Measurements from ENCODE around the gene LENG1.
"Not testable (repeated sequence)": the region's sequence is repeated elsewhere in the genome, so short reads cannot be mapped to it uniquely, and the experiment has no call there.

DNA sequence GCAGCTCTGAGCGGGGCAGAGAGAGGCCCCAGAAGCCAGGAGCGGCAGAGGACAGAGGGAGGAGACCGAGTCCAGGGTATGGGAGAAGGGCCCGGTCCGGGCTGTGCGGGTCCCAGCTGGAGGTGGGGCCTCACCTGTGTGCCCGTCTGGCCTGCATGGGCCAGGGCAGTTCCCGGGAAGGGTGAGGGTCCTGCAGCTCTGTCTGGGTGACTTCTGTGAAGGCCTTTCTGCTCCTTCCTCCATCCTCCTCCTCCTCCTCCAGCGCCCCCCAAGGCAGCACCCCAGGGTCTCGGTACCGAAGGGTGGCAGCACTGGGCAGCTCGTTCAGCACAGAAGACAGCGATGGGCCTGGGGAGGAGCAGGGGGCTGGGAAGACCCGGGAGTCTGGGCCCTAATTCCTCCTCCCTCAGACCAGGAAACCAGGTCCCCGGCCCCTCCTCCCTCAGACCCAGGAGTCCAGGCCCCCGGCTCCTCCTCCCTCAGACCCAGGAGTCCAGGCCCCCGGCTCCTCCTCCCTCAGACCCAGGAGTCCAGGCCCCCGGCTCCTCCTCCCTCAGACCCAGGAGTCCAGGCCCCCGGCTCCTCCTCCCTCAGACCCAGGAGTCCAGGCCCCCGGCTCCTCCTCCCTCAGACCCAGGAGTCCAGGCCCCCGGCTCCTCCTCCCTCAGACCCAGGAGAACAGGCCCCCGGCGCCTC, 12.4 kb upstream of the LENG1 start:
- not testable (repeated sequence) for TF ChIP-seq MTA3 (IDR thresholded peaks at IDR 0.05; ENCODE audit: borderline replicate concordance); IRF2 (CRISPR knock-in tag; IDR thresholded peaks at IDR 0.05); KAT8 (IDR thresholded peaks at IDR 0.05; ENCODE audit: low read depth); RAD21 (CRISPR knock-in tag; conservative IDR thresholded peaks at IDR 0.05 in 1 of 2, IDR thresholded peaks at IDR 0.05 in 1 of 2); TCF7L2 (IDR thresholded peaks at IDR 0.05; ENCODE audit: low read depth, low read length); BHLHE40 (IDR thresholded peaks at IDR 0.05; ENCODE audit: low read length); CBX1 (IDR thresholded peaks at IDR 0.05; ENCODE audit: low read depth); ATF1 (CRISPR knock-in tag; IDR thresholded peaks at IDR 0.05); ATF1 (tag; IDR thresholded peaks at IDR 0.05)
- TF ChIP-seq, protein P1, sequence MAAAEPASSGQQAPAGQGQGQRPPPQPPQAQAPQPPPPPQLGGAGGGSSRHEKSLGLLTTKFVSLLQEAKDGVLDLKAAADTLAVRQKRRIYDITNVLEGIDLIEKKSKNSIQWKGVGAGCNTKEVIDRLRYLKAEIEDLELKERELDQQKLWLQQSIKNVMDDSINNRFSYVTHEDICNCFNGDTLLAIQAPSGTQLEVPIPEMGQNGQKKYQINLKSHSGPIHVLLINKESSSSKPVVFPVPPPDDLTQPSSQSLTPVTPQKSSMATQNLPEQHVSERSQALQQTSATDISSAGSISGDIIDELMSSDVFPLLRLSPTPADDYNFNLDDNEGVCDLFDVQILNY (CRISPR knock-in tag; IDR thresholded peaks at IDR 0.05): not testable (repeated sequence)
- TF ChIP-seq, protein P2, sequence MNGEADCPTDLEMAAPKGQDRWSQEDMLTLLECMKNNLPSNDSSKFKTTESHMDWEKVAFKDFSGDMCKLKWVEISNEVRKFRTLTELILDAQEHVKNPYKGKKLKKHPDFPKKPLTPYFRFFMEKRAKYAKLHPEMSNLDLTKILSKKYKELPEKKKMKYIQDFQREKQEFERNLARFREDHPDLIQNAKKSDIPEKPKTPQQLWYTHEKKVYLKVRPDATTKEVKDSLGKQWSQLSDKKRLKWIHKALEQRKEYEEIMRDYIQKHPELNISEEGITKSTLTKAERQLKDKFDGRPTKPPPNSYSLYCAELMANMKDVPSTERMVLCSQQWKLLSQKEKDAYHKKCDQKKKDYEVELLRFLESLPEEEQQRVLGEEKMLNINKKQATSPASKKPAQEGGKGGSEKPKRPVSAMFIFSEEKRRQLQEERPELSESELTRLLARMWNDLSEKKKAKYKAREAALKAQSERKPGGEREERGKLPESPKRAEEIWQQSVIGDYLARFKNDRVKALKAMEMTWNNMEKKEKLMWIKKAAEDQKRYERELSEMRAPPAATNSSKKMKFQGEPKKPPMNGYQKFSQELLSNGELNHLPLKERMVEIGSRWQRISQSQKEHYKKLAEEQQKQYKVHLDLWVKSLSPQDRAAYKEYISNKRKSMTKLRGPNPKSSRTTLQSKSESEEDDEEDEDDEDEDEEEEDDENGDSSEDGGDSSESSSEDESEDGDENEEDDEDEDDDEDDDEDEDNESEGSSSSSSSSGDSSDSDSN (IDR thresholded peaks at IDR 0.05; ENCODE audit: borderline replicate concordance in 1 of 2, low read depth in 2 of 2, low read length in 2 of 2): not testable (repeated sequence)
- TF ChIP-seq, protein P3, sequence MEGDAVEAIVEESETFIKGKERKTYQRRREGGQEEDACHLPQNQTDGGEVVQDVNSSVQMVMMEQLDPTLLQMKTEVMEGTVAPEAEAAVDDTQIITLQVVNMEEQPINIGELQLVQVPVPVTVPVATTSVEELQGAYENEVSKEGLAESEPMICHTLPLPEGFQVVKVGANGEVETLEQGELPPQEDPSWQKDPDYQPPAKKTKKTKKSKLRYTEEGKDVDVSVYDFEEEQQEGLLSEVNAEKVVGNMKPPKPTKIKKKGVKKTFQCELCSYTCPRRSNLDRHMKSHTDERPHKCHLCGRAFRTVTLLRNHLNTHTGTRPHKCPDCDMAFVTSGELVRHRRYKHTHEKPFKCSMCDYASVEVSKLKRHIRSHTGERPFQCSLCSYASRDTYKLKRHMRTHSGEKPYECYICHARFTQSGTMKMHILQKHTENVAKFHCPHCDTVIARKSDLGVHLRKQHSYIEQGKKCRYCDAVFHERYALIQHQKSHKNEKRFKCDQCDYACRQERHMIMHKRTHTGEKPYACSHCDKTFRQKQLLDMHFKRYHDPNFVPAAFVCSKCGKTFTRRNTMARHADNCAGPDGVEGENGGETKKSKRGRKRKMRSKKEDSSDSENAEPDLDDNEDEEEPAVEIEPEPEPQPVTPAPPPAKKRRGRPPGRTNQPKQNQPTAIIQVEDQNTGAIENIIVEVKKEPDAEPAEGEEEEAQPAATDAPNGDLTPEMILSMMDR (IDR thresholded peaks at IDR 0.05 in 2 of 3, conservative IDR thresholded peaks at IDR 0.05 in 1 of 3; ENCODE audit: insufficient read depth in 2 of 3, low read depth in 1 of 3, low read length in 3 of 3): not testable (repeated sequence)
- TF ChIP-seq, protein P4, sequence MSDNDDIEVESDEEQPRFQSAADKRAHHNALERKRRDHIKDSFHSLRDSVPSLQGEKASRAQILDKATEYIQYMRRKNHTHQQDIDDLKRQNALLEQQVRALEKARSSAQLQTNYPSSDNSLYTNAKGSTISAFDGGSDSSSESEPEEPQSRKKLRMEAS (CRISPR knock-in tag; IDR thresholded peaks at IDR 0.05): not testable (repeated sequence)

All from K562 (cell line).